Measurements from ENCODE around the gene PDZK1.
A peak's percentile ranks its signal among the peaks of the same experiment; 100 is the strongest.
"Not testable (repeated sequence)": the region's sequence is repeated elsewhere in the genome, so short reads cannot be mapped to it uniquely, and the experiment has no call there.

The PDZK1 gene

GRCh38 chr1:145707183-145707867 is at the start of gene PDZK1:
PDZK1 (minus strand) TSS chr1:145707368; CDS start chr1:145688021, 19,347 bp downstream.
- DNase-seq, result no peak

DNA sequence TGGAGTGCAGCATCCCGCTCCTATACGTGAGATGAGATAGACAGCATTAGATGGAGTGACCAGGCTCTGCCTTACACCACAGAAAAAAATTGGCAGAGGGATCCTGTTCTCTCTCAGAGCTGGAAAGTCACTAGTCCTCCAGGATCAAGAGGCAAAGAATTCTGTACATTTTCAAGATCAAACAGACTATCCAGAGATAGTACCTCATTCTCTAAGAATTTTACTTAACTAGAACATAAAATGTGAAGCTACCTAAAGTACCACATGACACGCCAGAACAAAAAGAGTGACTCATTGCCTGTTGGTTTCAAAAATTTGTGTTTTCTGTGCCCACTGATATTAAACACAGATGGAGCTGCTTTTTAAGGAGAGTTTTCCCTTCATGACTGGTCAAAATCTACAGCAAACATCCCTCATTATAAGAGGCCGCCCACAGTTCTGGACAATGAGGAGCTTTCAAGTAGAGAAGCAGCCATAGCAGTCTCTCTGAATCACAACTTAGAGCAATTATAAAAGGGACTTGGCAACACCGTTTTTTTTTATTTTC is 44.4 kb upstream of the PDZK1 start:
- peak; percentile 98 for DNase-seq

DNA sequence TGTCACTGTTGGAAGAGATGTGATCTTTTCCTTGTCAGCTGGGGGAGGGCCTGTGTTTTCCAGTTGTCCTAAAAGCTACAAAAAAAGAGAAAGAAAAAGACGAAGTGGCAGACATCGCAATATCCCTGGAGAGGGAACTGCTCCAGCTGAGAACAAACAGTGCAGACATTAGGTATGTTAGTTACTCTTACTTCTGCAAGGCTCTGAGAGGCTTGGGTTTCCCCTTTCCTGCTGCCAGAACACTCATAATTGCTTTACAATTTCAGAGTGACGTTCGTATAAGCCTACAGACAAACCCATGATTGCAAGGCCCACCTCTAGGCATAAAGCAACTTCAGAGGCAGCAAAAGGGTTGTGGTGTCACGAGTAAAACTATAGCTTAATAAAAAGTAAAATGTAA is 43.3 kb upstream of the PDZK1 start:
- DNase-seq, result no peak

DNA sequence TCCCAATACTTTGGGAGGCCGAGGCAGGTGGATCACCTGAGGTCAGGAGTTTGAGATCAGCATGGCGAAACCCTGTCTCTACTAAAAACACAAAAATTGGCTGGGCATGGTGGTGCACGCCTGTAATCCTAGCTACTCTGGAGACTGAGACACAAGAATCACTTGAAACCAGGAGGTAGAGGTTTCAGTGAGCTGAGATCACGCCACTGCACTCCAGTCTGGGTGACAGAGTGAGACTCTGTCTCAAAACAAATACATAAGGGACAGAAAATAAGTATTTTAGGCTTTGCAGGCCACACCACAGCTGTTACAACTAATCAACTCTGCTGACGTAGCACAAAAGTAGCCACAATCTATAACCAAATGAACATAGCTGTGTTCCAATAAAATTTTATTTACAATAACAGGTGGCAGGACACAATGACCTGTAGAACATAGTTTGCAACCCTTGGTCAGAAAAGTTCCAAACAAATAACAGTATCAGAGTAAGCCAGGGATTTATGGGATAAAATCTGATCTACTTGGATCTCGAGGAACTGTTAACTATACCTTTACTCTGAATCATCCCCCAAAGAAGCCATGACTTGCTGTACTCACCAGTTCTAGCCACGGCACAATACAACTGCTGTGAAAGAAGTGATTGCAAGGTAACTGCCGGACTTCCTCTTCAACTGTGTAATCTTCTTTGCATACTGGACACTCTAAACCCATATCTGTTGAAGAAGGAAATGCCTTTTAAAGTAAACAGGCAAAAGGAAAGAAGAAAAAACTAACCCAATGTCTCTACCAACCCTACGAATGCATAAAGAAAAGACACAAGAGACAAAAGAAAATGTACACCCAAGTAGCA is 40.5 kb upstream of the PDZK1 start:
- DNase-seq, result no peak

DNA sequence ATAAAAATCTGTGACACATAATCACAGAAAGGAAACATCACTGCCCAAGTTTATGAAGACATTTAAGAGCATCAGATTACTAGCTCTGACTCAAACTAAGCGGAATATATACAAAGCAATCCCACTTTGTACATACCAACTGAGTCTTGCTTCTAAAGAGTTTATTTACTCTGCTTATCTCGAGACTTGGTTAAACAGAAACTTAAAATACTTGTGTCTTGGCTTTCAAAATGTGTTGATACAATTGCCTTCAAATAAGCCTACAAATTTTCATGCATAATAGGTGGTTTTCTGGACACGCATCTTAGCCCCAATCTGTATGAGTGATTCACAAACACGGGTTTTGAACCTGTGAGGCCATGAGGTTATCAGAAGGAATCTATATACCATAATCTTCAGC is 33.1 kb upstream of the PDZK1 start:
- no peak for DNase-seq

DNA sequence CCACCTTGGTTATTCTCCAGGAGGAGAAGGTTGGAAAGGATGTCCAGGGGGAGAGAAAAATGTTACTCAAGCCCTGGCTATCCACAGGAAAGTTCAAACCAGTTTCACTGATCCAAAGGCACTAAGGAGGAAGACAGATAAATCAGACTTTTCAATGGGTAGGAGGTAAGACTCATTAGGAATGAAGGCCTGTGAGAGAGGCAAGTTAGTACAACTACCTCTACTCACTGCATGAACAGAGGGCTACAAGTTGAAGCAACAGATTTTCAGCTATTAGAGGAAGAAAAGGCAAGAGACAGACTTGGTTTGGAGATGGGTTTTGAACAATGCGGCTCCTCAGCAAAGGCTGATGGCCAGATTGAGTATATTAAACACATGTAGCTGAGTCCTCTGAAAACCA is 29.0 kb upstream of the PDZK1 start:
- DNase-seq, result no peak

DNA sequence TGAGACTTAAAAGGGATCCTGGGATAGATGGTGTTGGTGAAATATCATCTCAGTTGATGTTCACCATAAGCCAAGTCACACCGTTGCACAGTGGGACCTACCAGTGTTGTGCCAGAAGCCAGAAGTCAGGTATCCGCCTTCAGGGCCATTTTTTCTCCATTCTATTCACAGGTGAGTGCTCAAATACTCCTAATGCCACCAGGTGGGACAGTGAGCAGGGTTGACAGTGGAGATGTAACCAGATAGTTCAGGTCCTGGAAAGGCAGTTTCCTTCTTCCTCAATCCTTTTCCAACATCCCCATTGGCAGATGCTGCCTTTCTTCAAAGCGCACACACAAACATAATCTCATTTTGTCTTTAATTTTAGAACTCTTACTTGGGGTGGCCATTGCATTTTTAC is 23.7 kb upstream of the PDZK1 start:
- DNase-seq, result no peak

- DNase-seq, result no peak
Observed at GRCh38 chr1:145730467-145730866, 23.3 kb upstream of the PDZK1 start.

GRCh38 chr1:145729666-145730436 is 22.7 kb upstream of the PDZK1 start:
- DNase-seq, result peak; percentile 68

- DNase-seq, result peak; percentile 54
Observed at GRCh38 chr1:145729196-145729595, 22.0 kb upstream of the PDZK1 start.

DNA sequence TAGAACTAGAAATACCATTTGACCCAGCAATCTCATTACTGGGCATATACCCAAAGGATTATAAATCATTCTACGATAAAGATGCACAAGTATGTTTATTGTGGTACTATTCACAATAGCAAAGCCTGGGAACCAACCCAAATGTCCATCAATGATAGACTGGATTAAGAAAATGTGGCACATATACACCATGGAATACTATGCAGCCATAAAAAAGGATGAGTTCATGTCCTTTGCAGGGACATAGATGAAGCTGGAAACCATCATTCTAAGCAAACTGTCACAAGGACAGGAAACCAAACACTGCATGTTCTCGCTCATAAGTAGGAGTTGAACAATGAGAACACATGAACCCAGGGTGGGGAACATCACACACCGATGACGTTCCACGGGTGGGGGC is 19.0 kb upstream of the PDZK1 start:
- not testable (repeated sequence) for DNase-seq

DNA sequence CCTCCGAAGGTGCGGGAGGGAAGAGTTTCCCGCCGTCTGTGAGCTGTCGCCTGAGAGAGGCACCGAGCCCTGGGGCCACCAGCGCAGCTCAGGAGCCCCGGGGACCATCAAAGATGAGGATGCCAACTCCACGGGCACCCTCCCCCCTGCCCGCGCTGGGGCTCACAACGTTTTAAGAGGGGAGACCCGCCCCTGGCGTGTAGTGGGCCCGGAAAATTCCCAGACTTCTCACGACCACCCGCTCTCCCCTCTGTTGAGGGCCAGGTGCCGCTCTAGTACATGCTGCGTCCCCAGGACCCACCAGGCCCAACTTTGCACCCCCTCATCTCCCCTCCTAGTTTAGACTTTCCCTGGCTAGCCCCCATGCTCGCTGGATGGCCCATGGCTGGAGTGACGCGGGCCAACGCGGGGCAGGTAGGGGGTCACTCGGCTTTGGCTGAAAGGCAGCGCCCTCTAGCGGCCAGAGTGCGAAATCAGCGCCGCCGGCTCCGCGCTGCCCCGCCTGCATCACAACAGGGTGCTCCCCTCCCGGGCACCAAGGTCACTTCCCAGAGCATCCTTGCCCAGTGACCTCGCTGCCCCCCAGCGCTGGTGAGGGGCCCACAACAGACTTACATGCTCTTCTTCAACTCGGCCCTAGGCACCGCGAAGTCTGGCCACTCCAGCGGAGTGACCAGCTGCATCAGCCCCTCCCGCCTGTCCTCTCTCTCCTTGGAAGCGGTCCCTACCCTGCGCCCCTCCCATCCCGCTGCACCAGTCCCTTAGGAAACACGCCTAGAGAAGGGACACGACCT is 13.9 kb upstream of the PDZK1 start:
- DNase-seq, result peak; percentile 59

DNA sequence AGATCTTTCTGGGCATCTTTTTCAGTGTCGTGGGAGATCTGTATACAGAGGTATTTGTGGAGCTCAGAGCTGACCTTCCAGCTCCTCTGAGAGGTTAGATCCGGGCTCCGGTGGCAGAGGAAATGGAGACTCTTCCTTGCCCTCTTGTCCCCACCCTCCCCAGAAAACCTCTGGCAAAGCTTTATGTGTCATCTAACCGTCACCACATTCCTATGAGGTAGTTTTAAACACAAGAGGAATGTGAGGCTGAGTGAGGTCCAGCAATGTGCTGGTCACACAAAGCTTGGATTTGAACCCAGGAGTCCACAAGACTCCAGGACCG is 13.3 kb upstream of the PDZK1 start:
- peak; percentile 83 for DNase-seq

- DNase-seq, result no peak
Observed at GRCh38 chr1:145719230-145720079, 12.3 kb upstream of the PDZK1 start, which contains the start of gene CD160. CD160 (plus strand) TSS chr1:145719499; CDS start chr1:145728328, 8,829 bp downstream.

- not testable (repeated sequence) for DNase-seq
Observed at GRCh38 chr1:145718465-145718864, 11.3 kb upstream of the PDZK1 start.

DNA sequence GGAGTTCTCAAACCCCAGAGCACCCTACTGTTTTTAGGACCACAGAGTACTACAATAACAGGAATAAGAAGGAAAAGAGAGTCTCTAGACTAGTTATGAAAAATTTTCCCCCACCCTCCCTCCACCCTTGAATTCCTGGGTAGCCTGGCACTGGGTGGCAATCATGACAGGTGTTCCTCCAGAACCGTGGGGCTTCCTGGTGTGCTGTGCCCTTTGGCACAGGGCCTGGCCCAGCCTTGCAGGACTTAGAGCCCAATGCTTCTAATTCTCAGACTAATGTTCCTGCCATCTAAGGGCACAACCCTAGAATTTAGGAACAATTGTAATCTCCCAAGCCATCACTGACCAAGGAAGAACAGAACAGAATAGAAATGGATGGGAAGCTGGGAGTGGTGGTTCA is 10.7 kb upstream of the PDZK1 start:
- DNase-seq, result no peak

GRCh38 chr1:145716641-145717345 is 9.6 kb upstream of the PDZK1 start:
- DNase-seq, result no peak

DNA sequence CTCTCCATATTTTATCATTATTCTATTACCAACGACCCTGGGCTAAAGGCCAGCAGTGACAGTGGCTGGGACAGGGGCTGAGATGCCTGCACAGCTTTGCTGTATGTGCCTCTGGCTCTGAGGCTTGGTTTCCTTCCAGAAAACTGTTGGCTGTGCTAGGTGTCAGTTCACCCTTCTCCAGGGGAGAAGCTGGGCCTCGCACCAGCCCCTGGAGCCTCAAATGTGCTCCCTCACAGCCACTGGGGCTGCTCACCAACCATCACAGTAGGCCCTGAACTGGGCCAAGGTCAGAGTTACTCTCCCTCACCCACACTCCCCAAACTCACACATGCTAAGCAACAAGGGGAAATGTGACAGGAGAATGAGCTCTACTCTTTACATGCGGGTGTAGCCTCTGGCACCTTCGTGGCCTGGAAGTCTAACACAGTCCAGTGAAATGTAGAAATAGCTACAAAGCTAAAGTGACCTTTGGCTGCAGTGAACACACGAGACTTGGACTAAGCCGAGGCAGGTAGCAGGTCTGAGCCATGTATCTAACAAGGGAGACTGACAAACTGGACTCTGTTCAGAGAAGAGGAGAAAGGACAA is 7.5 kb upstream of the PDZK1 start:
- DNase-seq, result no peak

GRCh38 chr1:145711213-145711651 is 4.1 kb upstream of the PDZK1 start:
- no peak for DNase-seq

Measured in fibroblast of upper back skin (primary cell).